Vagina (tissue), 2 donors: ENCODE results near the gene RFX7. TPM values are rescaled to one million over a fixed set of nuclear protein-coding genes. Genes with fewer than 3 reads are reported as not detected.
"Not testable (repeated sequence)": the region's sequence is repeated elsewhere in the genome, so short reads cannot be mapped to it uniquely, and the experiment has no call there.

Experiments used
- DNase-seq, 2 donors: peaks; one replicate each; pipeline ENCODE4 v3.0.0-alpha.2; 2017; ENCODE audit errors: extremely low spot score in 2 of 2
- H3K27ac ChIP-seq: fragments of 200-600 bp; sonication (generic); one replicate; pipeline ENCODE4 v1.5.1; 2019
- H3K27me3 ChIP-seq: fragments of 200-600 bp; sonication (generic); one replicate; pipeline ENCODE4 v1.5.1; 2019
- H3K36me3 ChIP-seq, 2 donors: fragments of 200-600 bp; sonication (generic); one replicate each; pipeline ENCODE4 v1.5.1; 2017 to 2019
- H3K4me1 ChIP-seq: fragments of 200-600 bp; sonication (generic); one replicate; pipeline ENCODE4 v1.5.1; 2019
- H3K4me3 ChIP-seq, 2 donors: fragments of 200-600 bp; sonication (generic); 1 replicate in 1 of 2; 2 replicates in 1 of 2; pipeline ENCODE4 v1.5.1; 2016 to 2019
- H3K9me3 ChIP-seq: fragments of 200-600 bp; sonication (generic); one replicate; pipeline ENCODE4 v1.5.1; 2019
- POLR2A ChIP-seq, 2 donors: fragments of 450-650 bp; IDR thresholded peaks; one replicate each; pipeline ENCODE4 v1.6.1; 2017; ENCODE audit warnings: antibody characterized with exemption in 2 of 2, mild to moderate bottlenecking in 2 of 2, moderate library complexity in 2 of 2
- POLR2AphosphoS5 ChIP-seq, 2 donors: sonication (generic); formaldehyde crosslinking; IDR thresholded peaks; one replicate each; pipeline ENCODE4 v1.9.0; 2017; ENCODE audit warnings: antibody characterized with exemption in 2 of 2, mild to moderate bottlenecking in 2 of 2, low read depth in 1 of 2; ENCODE audit not compliant: insufficient read depth in 1 of 2
- intact Hi-C: fragments of 100-400 bp; cut with DNase I; formaldehyde crosslinking; loops from one replicate; pipeline ENCODE4 v1.15.1; 2023
- total RNA-seq: library from RNA; depleted of rRNA; stranded (reverse); fragments of >200 nt; gene quantifications from one replicate; pipeline ENCODE4 v1.2.3, GENCODE V29; 2016
- TF ChIP-seq, protein P1 (sequence below), 3 experiments: fragments of 450-650 bp in 2 of 3; fragments of 200-600 bp in 1 of 3; sonication (generic) in 1 of 3; IDR thresholded peaks; one replicate each; pipeline ENCODE4 v1.5.1; 2017 to 2019; ENCODE audit warnings: antibody characterized with exemption in 3 of 3, mild to moderate bottlenecking in 2 of 3, moderate library complexity in 2 of 3

Gene RFX7
- total RNA-seq, 1 donor from 2014 or later: 15.5 TPM

DNA sequence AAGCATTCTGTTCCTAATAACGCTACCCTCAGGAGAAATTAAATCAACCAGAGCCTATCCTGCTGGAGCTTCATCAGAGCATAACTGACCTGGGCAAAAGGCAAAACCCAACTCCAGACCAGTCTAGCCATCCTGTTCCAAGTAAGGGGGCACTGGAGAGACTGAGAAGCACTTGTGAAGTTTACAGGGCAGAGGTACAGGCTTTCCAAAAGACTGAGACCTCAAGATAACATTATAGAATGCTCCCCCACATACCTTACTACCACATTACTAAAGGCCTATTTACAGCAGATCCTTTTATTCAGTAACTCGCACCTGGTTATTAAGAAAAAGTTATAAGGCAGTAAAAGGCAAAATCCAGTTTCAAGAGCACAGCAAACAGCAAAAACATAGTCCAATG lies 35.5 kb downstream of the RFX7 start:
- DNase-seq: no peak
- H3K27ac ChIP-seq: no peak overlapping the region

DNA sequence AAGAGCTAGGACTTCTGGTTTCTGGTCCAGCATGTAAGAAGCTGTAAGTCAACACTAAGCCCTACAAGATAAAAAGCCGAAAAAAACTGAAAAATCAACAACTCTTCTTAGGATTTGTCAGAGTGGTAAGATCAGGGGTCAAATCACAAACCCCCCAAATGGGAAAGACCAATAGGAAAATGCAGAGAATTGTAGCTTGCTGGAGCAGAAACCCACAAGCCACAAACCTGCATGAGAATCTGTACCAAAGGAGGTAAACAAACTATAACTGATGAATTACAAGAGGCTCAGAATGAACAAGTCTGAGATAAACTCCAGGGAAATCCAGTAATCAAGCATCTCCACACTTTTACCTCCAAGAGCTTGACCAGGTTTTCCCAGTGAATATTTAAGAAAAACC lies 36.0 kb downstream of the RFX7 start:
- intact Hi-C loops: no loop called here
- no peaks in the 10 kb centered on the region for H3K27me3 ChIP-seq
- peaks cover 47% of the 10 kb centered on the region for H3K4me1 ChIP-seq
- no peaks in the 10 kb centered on the region for H3K9me3 ChIP-seq
- no peak for DNase-seq
- peaks cover 0 to 4% of the 10 kb centered on the region in 2 donors for H3K36me3 ChIP-seq
- H3K27ac ChIP-seq: no peak overlapping the region
- no peak for TF ChIP-seq POLR2AphosphoS5 (IDR thresholded peaks at IDR 0.05; ENCODE audit: insufficient read depth in 1 of 2, low read depth in 1 of 2)
- TF ChIP-seq POLR2A (IDR thresholded peaks at IDR 0.05): no peak
- TF ChIP-seq, protein P1, sequence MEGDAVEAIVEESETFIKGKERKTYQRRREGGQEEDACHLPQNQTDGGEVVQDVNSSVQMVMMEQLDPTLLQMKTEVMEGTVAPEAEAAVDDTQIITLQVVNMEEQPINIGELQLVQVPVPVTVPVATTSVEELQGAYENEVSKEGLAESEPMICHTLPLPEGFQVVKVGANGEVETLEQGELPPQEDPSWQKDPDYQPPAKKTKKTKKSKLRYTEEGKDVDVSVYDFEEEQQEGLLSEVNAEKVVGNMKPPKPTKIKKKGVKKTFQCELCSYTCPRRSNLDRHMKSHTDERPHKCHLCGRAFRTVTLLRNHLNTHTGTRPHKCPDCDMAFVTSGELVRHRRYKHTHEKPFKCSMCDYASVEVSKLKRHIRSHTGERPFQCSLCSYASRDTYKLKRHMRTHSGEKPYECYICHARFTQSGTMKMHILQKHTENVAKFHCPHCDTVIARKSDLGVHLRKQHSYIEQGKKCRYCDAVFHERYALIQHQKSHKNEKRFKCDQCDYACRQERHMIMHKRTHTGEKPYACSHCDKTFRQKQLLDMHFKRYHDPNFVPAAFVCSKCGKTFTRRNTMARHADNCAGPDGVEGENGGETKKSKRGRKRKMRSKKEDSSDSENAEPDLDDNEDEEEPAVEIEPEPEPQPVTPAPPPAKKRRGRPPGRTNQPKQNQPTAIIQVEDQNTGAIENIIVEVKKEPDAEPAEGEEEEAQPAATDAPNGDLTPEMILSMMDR (IDR thresholded peaks at IDR 0.05): no peak
- no peak overlapping the region for H3K4me3 ChIP-seq

More for the DNA sequence above, 35.5 kb downstream of the RFX7 start:
- intact Hi-C loops: no loop called here
- H3K36me3 ChIP-seq: peaks cover 0 to 4% of the 10 kb centered on the region in 2 donors
- no peak for TF ChIP-seq POLR2AphosphoS5 (IDR thresholded peaks at IDR 0.05; ENCODE audit: insufficient read depth in 1 of 2, low read depth in 1 of 2)
- TF ChIP-seq, protein P1 (IDR thresholded peaks at IDR 0.05): no peak
- TF ChIP-seq POLR2A (IDR thresholded peaks at IDR 0.05): no peak
- H3K4me1 ChIP-seq: peaks cover 47% of the 10 kb centered on the region
- no peak overlapping the region for H3K4me3 ChIP-seq
- H3K27me3 ChIP-seq: no peaks in the 10 kb centered on the region
- no peaks in the 10 kb centered on the region for H3K9me3 ChIP-seq

DNA sequence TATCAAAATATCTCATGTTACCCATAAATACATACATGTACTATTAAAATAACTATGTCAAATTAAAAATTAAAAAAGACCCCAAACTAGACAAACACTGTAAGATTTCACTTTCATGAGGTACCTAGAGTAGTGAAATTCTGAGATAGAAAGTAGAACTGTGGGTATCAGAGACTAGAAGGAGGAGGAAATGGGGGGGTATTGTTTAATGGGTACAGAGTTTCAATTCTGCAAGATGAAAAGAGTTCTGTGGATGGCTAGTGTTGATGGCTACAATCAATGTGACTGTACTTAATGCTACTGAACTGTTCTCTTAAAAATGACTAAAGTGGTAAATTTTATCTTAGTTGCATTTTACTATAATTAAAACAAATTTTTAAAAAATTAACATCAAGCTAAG lies 36.6 kb downstream of the RFX7 start:
- Histone ChIP-seq H3K4me1 (peaks cover 47% of the 10 kb centered on the region), H3K4me3 (no peak overlapping the region), H3K9me3 (no peaks in the 10 kb centered on the region), H3K36me3 (peaks cover 0 to 4% of the 10 kb centered on the region in 2 donors), H3K27ac (no peak overlapping the region), H3K27me3 (no peaks in the 10 kb centered on the region)
- TF ChIP-seq POLR2AphosphoS5 (IDR thresholded peaks at IDR 0.05; ENCODE audit: insufficient read depth in 1 of 2, low read depth in 1 of 2): no peak
- TF ChIP-seq, protein P1 (IDR thresholded peaks at IDR 0.05): no peak
- TF ChIP-seq POLR2A (IDR thresholded peaks at IDR 0.05): no peak
- no peak for DNase-seq
- intact Hi-C loops: no loop called here

DNA sequence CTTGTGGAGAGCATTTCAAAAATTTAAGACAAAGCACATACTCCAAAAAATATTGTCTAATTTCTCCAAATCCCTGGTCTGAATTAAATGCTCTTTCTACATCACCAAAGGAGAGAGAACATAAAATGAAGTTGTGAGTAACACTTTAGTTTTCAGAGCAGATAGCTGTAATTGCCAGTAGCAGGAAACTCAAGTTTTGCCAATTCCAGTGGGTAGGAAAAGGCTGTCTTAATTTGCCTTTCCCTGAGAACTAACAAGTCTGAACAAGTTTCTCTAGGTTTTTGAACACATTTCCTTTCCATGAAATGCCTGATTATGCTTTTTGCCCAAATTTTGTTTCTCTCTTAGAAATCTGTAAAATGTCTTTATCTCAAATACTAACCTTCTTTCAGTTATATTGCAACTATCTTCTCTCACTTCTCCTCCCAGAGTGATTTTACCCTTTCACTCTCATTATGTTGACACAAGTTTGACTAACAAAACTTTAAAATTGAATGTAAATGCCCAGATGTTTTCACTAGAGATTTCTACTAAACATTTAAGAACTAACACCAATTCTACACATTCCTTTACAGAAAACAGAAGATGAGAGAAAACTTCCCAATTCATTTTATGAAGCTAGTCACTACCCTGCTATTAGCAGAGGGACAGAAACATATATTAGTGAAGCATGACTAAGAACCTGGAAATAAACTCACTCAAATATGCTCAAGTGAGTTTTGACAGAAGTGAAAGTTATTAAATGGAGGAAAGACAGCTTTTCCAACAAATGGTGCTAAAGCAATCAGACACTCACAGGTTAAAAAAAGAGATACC lies 38.4 kb downstream of the RFX7 start:
- intact Hi-C loops: no loop called here
- Histone ChIP-seq H3K36me3 (no peaks in the 10 kb centered on the region), H3K27me3 (no peaks in the 10 kb centered on the region), H3K4me3 (no peak overlapping the region), H3K4me1 (peaks cover 47% of the 10 kb centered on the region), H3K27ac (no peak overlapping the region), H3K9me3 (no peaks in the 10 kb centered on the region)
- TF ChIP-seq POLR2A (IDR thresholded peaks at IDR 0.05) (no peak), POLR2AphosphoS5 (IDR thresholded peaks at IDR 0.05; ENCODE audit: insufficient read depth in 1 of 2, low read depth in 1 of 2) (no peak)
- TF ChIP-seq, protein P1 (IDR thresholded peaks at IDR 0.05): no peak
- DNase-seq: no peak

DNA sequence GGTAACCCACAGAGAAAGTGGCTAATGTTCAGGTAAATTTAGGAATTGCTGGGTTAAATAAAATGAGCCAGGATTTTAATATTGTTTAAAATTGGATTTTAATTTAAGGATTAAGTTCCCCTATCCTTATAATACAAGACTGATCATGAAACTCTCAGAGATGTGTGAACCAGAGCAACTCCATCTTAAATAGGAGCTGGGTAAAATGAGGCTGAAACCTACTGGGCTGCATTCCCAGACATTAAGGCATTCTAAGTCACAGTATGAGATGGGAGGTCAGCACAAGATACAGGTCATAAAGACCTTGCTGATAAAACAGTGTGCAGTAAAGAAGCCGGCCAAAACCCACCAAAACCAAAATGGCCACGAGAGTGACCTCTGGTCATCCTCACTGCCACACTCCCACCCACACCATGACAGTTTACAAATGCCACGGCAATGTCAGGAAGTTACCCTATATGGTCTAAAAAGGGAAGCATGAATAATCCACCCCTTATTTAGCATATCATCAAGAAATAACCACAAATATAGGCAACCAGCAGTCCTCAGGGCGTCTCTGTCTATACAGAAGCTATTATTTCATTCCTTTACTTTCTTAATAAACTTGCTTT lies 40.3 kb downstream of the RFX7 start:
- H3K4me1 ChIP-seq: peaks cover 43% of the 10 kb centered on the region
- H3K27me3 ChIP-seq, H3K4me3 ChIP-seq, H3K36me3 ChIP-seq, intact Hi-C loops, DNase-seq, H3K27ac ChIP-seq, H3K9me3 ChIP-seq: not testable (repeated sequence)
